Measurements from ENCODE around the gene RALBP1.
"Not testable (repeated sequence)": the region's sequence is repeated elsewhere in the genome, so short reads cannot be mapped to it uniquely, and the experiment has no call there.

RALBP1 gene

DNA sequence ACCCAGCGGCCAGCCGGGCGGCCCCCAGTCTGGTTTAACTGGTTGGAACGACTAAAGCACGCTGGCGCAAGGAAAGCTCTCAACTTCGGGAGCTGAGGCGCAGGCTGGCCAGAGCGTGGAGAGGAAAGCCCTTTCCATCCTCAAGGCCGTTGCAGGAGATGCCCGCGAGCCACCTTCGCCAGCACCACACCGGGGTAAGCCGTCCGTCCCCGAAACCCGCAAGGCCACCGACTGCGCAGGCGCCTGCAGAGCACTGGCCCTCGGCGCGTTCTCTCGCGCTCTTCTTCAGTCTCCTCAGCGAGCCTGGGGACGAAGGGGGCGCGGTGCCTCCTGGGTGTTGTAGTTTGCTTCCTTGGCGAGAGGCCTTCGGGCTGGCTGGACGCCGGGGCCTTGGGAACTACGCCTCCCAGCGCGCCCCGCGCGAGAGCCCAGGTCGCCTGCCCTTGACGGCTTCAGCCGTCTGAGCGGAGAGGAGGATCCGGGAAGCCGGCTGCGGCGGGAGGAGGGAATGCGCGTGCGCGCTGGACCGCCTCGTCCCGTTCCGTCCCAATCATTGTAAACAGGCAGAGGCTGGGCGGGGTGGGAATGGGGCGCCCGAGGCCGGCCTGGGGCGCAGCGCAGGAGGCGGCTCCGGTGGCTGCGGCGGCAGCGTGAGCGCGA is at the start of gene RALBP1:
RALBP1 (plus strand) TSS at position 531 of the 660 bp plus-strand sequence. CDS start 37,533 bp downstream, outside the sequence.
- DNase-seq, result peak; percentile 99

GRCh38 chr18:9426753-9427152 is 48.6 kb upstream of the RALBP1 start:
- no peak for DNase-seq

GRCh38 chr18:9428301-9428706 is 47.0 kb upstream of the RALBP1 start:
- DNase-seq, result no peak

GRCh38 chr18:9428862-9429661 is 46.3 kb upstream of the RALBP1 start:
- no peak for DNase-seq

GRCh38 chr18:9429662-9429993 is 45.7 kb upstream of the RALBP1 start:
- DNase-seq, result no peak

DNA sequence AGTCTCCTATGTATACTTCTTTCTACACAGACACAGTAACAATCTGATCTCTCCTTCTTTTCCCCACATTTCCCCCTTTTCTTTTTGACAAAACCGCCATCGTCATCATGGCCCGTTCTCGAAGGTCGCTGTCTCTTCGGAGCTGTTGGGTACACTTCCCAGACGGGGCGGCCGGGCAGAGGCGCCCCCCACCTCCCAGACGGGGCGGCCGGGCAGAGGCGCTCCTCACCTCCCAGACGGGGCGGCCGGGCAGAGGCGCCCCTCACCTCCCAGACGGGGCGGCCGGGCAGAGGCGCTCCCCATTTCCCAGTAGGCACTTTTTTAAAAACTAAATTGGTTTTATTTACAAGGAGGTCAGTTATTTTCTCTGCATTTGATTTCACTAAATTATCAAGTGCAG is 45.0 kb upstream of the RALBP1 start:
- not testable (repeated sequence) for DNase-seq

GRCh38 chr18:9431296-9431695 is 44.0 kb upstream of the RALBP1 start:
- no peak for DNase-seq

GRCh38 chr18:9433122-9433521 is 42.2 kb upstream of the RALBP1 start:
- DNase-seq, result not testable (repeated sequence)

GRCh38 chr18:9433671-9434121 is 41.6 kb upstream of the RALBP1 start:
- DNase-seq, result no peak

DNA sequence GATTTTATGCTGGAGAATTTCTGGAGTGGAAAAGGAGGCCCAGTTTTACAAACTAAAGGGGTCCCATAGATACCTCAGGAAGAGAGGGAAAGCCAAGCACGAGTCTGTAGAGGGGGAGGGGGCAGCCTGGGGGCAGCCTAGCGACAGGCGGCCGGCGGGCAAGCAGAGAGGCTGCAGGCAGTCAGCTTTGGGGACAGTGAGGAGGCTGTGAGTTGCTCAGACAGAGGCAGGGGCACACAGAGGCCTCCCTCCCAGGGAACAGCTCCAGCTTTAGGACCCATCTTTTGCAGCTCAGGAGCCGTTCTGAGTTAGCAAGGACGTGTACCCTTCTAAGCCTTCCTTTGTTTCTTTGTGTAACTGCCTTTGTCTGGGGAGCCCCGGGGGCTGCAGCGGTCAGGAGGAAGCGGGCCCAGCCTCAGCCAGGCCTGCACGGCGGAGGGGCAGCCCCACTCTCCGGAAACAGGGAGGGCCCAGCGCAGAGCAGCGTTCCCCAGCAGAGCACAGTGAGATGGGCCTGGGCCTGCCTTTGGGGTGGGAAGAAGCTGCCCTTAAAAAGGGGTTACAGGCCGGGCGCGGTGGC is 41.1 kb upstream of the RALBP1 start:
- DNase-seq, result no peak

DNA sequence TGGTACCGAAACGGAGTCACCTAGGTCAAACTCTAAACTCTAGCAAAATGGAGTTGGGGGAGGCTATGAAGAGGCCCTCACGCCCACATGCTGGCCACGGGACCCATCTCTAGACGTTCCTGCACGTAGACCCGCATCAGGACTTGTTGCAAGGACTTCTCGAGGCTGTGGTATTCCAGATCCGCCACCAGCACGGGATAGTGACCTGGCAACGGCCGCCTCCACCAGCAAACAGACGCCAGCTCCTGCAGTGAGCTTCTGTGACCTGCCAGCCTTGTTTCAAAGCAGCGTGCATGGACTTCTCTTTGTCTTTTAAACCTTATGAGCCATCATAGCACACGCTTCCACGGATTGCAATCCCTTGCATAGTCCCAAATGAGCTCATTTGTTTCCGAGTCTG is 40.3 kb upstream of the RALBP1 start:
- no peak for DNase-seq

- DNase-seq, result no peak
Observed at GRCh38 chr18:9436206-9436929, 38.9 kb upstream of the RALBP1 start.

DNA sequence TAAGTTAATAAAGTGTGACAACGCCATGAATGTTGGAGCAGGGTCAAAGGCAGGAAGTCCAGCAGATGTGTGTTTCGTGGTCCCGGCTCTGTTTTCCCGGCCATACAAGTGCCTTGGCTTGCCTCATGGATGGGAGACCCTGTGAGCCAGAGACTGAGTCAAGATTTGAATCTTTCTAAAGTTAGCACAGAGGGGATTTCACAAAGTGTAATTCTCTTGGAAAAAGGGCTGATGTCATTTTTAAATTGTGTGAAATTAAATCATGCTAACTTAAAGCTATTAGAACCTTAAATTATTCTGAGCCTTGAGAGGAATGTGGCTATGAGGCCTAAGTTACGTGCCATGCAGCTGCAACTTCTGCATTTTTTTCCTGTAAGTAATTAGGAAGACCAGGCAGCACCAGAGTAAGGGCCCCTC is 38.3 kb upstream of the RALBP1 start:
- no peak for DNase-seq

DNA sequence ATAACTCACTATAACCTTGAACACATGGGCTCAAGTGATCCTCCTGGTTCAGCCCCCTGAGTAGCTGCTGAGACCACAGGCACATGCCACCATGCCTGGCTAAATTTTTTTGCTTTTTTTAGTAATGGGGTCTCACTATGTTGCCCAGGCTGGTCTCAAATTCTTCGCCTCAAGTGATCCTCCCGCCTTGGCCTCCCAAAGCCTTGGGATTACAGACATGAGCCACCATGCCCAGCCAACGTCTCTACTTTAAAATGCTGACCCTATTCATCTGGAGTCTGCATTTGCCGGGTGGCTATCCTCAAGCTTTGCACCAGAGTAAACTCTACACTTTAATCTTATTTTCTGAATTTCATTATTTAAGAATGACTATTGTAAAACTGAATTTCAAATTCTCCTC is 37.6 kb upstream of the RALBP1 start:
- no peak for DNase-seq

- DNase-seq, result no peak
Observed at GRCh38 chr18:9441061-9441460, 34.3 kb upstream of the RALBP1 start.

DNA sequence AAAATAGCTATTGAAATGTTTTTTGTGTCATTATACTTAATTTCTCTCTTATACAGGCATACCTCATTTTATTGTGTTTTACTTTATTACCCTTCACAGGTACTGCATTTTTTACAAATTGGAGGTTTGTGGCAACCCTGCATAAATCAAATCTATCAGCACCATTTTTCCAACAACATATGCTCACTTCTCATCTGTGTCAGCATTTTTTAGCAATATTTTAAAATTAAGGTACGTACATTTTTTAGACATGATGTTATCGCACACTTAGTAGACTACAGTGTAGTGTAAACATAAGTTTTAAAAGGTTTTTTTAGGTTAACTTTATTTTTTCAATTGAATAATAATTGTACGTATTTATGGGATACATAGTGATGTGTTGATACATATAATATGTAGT is 30.8 kb upstream of the RALBP1 start:
- DNase-seq, result no peak

DNA sequence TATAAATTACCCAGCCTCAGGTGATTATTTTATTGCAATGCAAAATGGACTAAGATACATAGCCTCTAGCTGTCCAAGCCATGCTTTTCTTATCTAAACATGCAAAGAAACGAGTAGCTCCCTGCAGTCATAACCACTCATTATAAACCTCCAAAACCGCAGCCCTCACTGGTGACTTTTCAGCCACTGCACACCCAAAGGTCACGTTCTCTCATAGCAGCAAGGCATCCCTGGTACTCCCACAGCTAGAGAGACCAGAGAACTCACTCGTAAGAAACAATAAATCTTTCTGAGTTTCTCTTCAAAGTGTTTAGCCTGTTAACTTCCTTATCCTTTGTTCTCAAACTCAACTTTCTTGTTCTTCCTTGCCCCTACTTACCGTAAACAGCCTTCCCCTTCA is 28.5 kb upstream of the RALBP1 start:
- no peak for DNase-seq

GRCh38 chr18:9447334-9447733 is 28.0 kb upstream of the RALBP1 start:
- DNase-seq, result no peak

DNA sequence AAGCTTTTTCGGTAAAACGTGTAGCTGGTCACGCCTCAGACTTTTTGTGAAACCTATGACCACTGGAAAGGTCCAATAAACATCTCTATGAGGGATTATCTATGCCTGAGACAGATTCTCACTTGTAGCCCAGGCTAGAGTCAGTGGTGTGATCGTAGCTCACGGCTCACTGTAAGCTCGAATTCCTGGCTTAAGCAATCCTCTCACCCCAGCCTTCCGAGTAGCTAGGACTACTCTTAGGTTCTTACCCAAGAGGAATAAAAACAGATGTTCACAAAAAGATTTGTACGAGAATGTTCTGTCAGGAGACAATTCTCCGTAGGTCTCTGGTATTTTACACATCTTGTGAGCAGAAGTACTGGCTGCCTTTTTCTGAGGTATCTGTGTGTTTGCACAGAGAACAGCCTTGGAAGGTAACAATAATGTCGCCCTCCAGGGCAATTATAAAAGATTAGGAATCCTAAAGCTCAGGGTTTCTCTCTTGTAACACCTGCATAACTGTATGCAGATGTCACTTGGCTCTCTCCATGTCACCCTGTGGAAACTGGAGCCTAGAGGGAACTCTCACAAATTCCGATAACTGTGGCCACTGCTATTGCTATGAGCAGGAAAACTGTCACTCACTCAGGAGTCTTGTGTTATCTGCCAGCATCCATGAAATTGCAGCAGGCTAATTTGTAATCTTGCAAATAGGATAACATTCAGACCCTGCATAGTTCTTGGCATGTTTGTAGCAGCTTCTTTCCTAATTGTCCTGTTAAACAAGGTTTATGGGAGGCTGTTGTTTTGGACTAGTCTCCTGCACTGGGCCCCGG is 25.5 kb upstream of the RALBP1 start:
- no peak for DNase-seq

- not testable (repeated sequence) for DNase-seq
Observed at GRCh38 chr18:9450920-9451319, 24.4 kb upstream of the RALBP1 start.

GRCh38 chr18:9453283-9453682 is 22.0 kb upstream of the RALBP1 start:
- no peak for DNase-seq

- DNase-seq, result no peak
Observed at GRCh38 chr18:9454061-9454703, 21.1 kb upstream of the RALBP1 start.

All from CD4-positive, alpha-beta T cell treated with Interleukin-1 beta for 1 hour (primary cell).